Right lobe of liver (tissue), 6 donors: ENCODE measurements around the gene EFNA5. TPM values are rescaled to one million over a fixed set of nuclear protein-coding genes. Genes with fewer than 3 reads are reported as not detected.

Source experiments
- ATAC-seq, 4 donors: fragments of 200-7000 bp; cut with Tn5 transposase; one replicate each; pipeline ENCODE4 v1.9.1; 2020; ENCODE audit warnings: mild to moderate bottlenecking in 4 of 4, moderate library complexity in 4 of 4
- DNase-seq, 3 donors: peaks; one replicate each; pipeline ENCODE4 v3.0.0-alpha.2; 2020
- H3K27ac ChIP-seq, 3 donors: fragments of 200-600 bp; one replicate each; pipeline ENCODE4 v1.8.0; 2022
- H3K27me3 ChIP-seq, 2 donors: fragments of 200-600 bp; one replicate each; pipeline ENCODE4 v1.8.0; 2022
- H3K36me3 ChIP-seq, 4 donors: fragments of 200-600 bp; sonication (generic) in 1 of 4; one replicate each; pipeline versions ENCODE4 v1.5.1 to v1.8.0; 2017 to 2022; ENCODE audit warnings: control low read depth in 1 of 4
- H3K4me1 ChIP-seq, 4 donors: fragments of 200-600 bp; sonication (generic) in 1 of 4; one replicate each; pipeline versions ENCODE4 v1.5.1 to v1.8.0; 2017 to 2022; ENCODE audit warnings: control low read depth in 1 of 4
- H3K4me3 ChIP-seq, 3 donors: fragments of 200-600 bp; one replicate each; pipeline ENCODE4 v1.8.0; 2022
- H3K9me3 ChIP-seq, 4 donors: fragments of 200-600 bp; sonication (generic) in 1 of 4; one replicate each; pipeline versions ENCODE4 v1.5.1 to v1.8.0; 2017 to 2022; ENCODE audit warnings: control low read depth in 1 of 4
- CTCF ChIP-seq, 4 donors: fragments of 200-600 bp in 3 of 4; fragments of 450-650 bp in 1 of 4; IDR thresholded peaks; one replicate each; pipeline versions ENCODE4 v1.5.1 to v1.8.0; 2016 to 2022; ENCODE audit warnings: antibody characterized with exemption in 4 of 4, mild to moderate bottlenecking in 2 of 4
- POLR2A ChIP-seq: fragments of 450-650 bp; IDR thresholded peaks from one replicate; pipeline ENCODE4 v1.6.1; 2017; ENCODE audit warnings: antibody characterized with exemption, mild to moderate bottlenecking
- WGBS: methylation state at CpG from one replicate; pipeline ENCODE4 v1.1.6; 2018; ENCODE audit warnings: low coverage, low lambda C conversion rate; ENCODE audit not compliant: insufficient coverage; ENCODE audit errors: missing lambda C conversion rate; 5-methylcytosine and 5-hydroxymethylcytosine counted together
- intact Hi-C, 2 donors: fragments of 100-400 bp; cut with DNase I; formaldehyde crosslinking; loops; one replicate each; pipeline versions ENCODE4 v1.11.2 to v1.14.1; 2022
- total RNA-seq, 6 experiments: library from RNA; depleted of rRNA in 2 of 6; stranded (reverse); fragments of >200 nt in 2 of 6; fragmentation: NEBNext Ultra II Directional in 3 of 6; extraction: Animal tissue kit (Norgen Biotek cat#: 25700) in 3 of 6; gene quantifications; one replicate each; pipeline versions ENCODE4 v1.1.0 to v1.2.4, GENCODE V29; 2016 to 2023
- donor health status: DM: no; HTN: yes; CAD: no.
- donor health status: DM: no; HTN: no; CAD: no.
- donor health status: DM: no; HTN: no; CAD: no.
- donor health status: DM: no; HTN: yes; CAD: no.
- donor health status: DM: no; HTN: yes; CAD: no.

EFNA5 gene
- total RNA-seq, 6 experiments from 2014 or later, result 0.18 to 11.7 (median 1.4) TPM

- H3K27me3 ChIP-seq, result no peaks in the 10 kb centered on the region
- intact Hi-C loops, result no loop called here
- 65% methylated on average over 3 of the region's 3 CpGs for WGBS
- no peak overlapping the region for H3K27ac ChIP-seq
- no peak for TF ChIP-seq CTCF (IDR thresholded peaks at IDR 0.05)
- TF ChIP-seq POLR2A, result no peak
- H3K4me3 ChIP-seq, result no peak overlapping the region
- no peak for DNase-seq
- H3K36me3 ChIP-seq, result no peaks in the 10 kb centered on the region
- H3K9me3 ChIP-seq, result no peaks in the 10 kb centered on the region
- ATAC-seq, result no peak
- H3K4me1 ChIP-seq, result no peaks in the 10 kb centered on the region
Observed at GRCh38 chr5:107449369-107449768, 221.4 kb downstream of the EFNA5 start.

DNA sequence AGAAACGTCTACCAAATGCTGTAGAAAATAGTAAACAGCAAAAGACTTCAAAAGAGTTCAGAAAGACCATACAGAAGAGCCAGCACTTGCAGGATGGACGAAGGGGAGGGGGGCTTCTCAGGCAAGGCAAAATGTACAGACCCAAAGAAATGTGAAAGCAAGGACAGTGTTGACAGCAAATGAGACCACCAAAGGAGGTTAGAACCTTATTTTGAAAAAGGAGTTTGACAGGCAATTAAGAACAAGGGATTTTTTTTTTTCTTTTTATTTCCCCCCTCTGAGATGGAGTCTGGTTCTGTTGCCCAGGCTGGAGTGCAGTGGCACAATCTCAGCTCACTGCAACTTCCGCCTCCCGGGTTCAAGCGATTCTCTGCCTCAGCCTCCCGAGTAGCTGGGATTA, 223.2 kb downstream of the EFNA5 start:
- WGBS, result 78% methylated on average over 6 of the region's 6 CpGs
- Histone ChIP-seq H3K27ac (no peak overlapping the region), H3K36me3 (no peaks in the 10 kb centered on the region), H3K9me3 (no peaks in the 10 kb centered on the region), H3K27me3 (no peaks in the 10 kb centered on the region), H3K4me1 (no peaks in the 10 kb centered on the region), H3K4me3 (no peak overlapping the region)
- DNase-seq, result no peak
- TF ChIP-seq CTCF (IDR thresholded peaks at IDR 0.05) (no peak), POLR2A (no peak)
- intact Hi-C loops, result no loop called here
- no peak for ATAC-seq

GRCh38 chr5:107446972-107447371, 223.8 kb downstream of the EFNA5 start:
- TF ChIP-seq CTCF (IDR thresholded peaks at IDR 0.05) (no peak), POLR2A (no peak)
- Histone ChIP-seq H3K4me3 (no peak overlapping the region), H3K27ac (no peak overlapping the region), H3K4me1 (no peaks in the 10 kb centered on the region), H3K36me3 (no peaks in the 10 kb centered on the region), H3K27me3 (no peaks in the 10 kb centered on the region), H3K9me3 (no peaks in the 10 kb centered on the region)
- intact Hi-C loops, result no loop called here
- 53% methylated on average over 2 of the region's 3 CpGs for WGBS
- ATAC-seq (no peak), DNase-seq (no peak)

DNA sequence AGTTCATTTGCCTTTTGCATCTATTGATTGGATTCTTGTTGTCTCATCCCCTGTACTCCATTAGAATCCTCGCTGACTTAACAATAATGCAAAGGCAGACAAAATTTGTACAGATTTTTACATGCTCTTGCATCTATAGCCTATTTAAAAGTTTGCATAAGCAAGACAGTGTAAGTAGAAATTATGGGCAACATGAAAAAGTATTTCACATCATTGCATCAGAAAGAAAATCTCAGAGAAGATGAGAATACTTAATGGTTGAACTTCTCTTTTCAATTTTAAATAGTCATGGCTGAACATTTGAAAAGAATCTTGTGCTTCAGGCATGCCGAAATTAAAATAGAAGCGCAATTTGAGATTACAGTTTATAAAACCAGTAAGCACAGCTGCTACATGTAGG, 226.4 kb downstream of the EFNA5 start:
- no peak for TF ChIP-seq CTCF (IDR thresholded peaks at IDR 0.05)
- no peak for TF ChIP-seq POLR2A
- 80% methylated on average over 3 of the region's 3 CpGs for WGBS
- H3K27me3 ChIP-seq, result no peaks in the 10 kb centered on the region
- H3K9me3 ChIP-seq, result no peaks in the 10 kb centered on the region
- H3K27ac ChIP-seq, result no peak overlapping the region
- no peaks in the 10 kb centered on the region for H3K4me1 ChIP-seq
- DNase-seq (no peak), ATAC-seq (no peak)
- intact Hi-C loops, result no loop called here
- H3K36me3 ChIP-seq, result no peaks in the 10 kb centered on the region
- H3K4me3 ChIP-seq, result no peak overlapping the region

GRCh38 chr5:107443897-107444296, 226.8 kb downstream of the EFNA5 start:
- intact Hi-C loops, result no loop called here
- no peak for ATAC-seq
- 67% methylated on average over 3 of the region's 3 CpGs for WGBS
- DNase-seq, result no peak
- Histone ChIP-seq H3K9me3 (no peaks in the 10 kb centered on the region), H3K27ac (no peak overlapping the region), H3K36me3 (no peaks in the 10 kb centered on the region), H3K27me3 (no peaks in the 10 kb centered on the region), H3K4me1 (no peaks in the 10 kb centered on the region), H3K4me3 (no peak overlapping the region)
- TF ChIP-seq POLR2A (no peak), CTCF (IDR thresholded peaks at IDR 0.05) (no peak)
